B cell (primary cell): ENCODE results near the gene TRAPPC2. TPM values are rescaled to one million over a fixed set of nuclear protein-coding genes. Genes with fewer than 3 reads are reported as not detected.

Experiments used
- ATAC-seq: fragments of 200-7000 bp; cut with Tn5 transposase; one replicate; pipeline ENCODE4 v1.10.0; 2021; ENCODE audit warnings: low read depth, mild to moderate bottlenecking, moderate number of reproducible peaks, moderate library complexity
- CTCF ChIA-PET: fragments of 350-600 bp; sonication (Branson Sonifier 250); formaldehyde crosslinking; loops from one replicate; lab custom pipeline; 2021; ENCODE audit warnings: antibody characterized with exemption, inconsistent platforms; lab: Charles Lee
- POLR2A ChIA-PET: fragments of 350-600 bp; sonication (Branson Sonifier 250); formaldehyde crosslinking; loops from one replicate; lab custom pipeline; 2021; ENCODE audit warnings: antibody characterized with exemption; lab: Charles Lee
- DNase-seq: peaks from one replicate; pipeline ENCODE4 v3.0.0; 2013
- H2AFZ ChIP-seq: 2 replicates; pipeline ENCODE4 v1.6.1; 2012; ENCODE audit warnings: mild to moderate bottlenecking, low read depth, low read length; ENCODE audit not compliant: insufficient read depth, poor library complexity, severe bottlenecking
- H3K27ac ChIP-seq, 2 donors: 1 replicate in 1 of 2; 2 replicates in 1 of 2; pipeline ENCODE4 v1.5.1; 2012 to 2013; ENCODE audit warnings: low read length in 2 of 2, mild to moderate bottlenecking in 2 of 2, moderate library complexity in 1 of 2
- H3K27me3 ChIP-seq, 4 experiments: fragments of 200-600 bp in 1 of 4; sonication (generic) in 1 of 4; replicated peaks in 1 of 4; 1 replicate in 2 of 4; 2 replicates in 2 of 4; pipeline versions ENCODE4 v1.6.1 to v1.7.0; 2013 to 2016; ENCODE audit warnings: low read length in 3 of 4, mild to moderate bottlenecking in 2 of 4, mixed read lengths in 1 of 4, moderate library complexity in 1 of 4; ENCODE audit not compliant: insufficient read depth in 4 of 4, control insufficient read depth in 3 of 4; ENCODE audit errors: control extremely low read depth in 1 of 4
- H3K36me3 ChIP-seq, 2 experiments: replicated peaks in 1 of 2; 1 replicate in 1 of 2; 2 replicates in 1 of 2; pipeline versions ENCODE4 v1.6.1 to v1.7.1; 2013; ENCODE audit warnings: low read length in 1 of 2; ENCODE audit not compliant: insufficient read depth in 2 of 2, control insufficient read depth in 1 of 2; ENCODE audit errors: control extremely low read depth in 1 of 2, extremely low read depth in 1 of 2
- H3K4me1 ChIP-seq, 2 donors: fragments of 200-600 bp in 1 of 2; sonication (generic) in 1 of 2; 1 replicate in 1 of 2; 2 replicates in 1 of 2; pipeline versions ENCODE4 v1.5.1 to v1.6.1; 2013 to 2017; ENCODE audit warnings: low read length in 2 of 2; ENCODE audit not compliant: control insufficient read depth in 2 of 2, insufficient read depth in 2 of 2
- H3K4me2 ChIP-seq: replicated peaks from 2 replicates; pipeline ENCODE3; 2012; ENCODE audit warnings: mild to moderate bottlenecking, low read depth, low read length; ENCODE audit not compliant: poor library complexity, severe bottlenecking
- H3K4me3 ChIP-seq, 5 experiments: fragments of 200-600 bp in 1 of 5; sonication (generic) in 1 of 5; 1 replicate in 3 of 5; 2 replicates in 2 of 5; pipeline versions ENCODE4 v1.5.1 to v1.7.0; 2011 to 2016; ENCODE audit warnings: low read length in 4 of 5, mild to moderate bottlenecking in 4 of 5, low read depth in 2 of 5, control low read depth in 1 of 5, moderate library complexity in 1 of 5; ENCODE audit not compliant: insufficient read depth in 1 of 5; ENCODE audit errors: control extremely low read depth in 1 of 5, extremely low read depth in 1 of 5
- H3K79me2 ChIP-seq: fragments of 200-600 bp; sonication (generic); one replicate; pipeline ENCODE4 v1.6.0; 2016; ENCODE audit warnings: low read length; ENCODE audit not compliant: control insufficient read depth, insufficient read depth
- H3K9ac ChIP-seq: fragments of 200-600 bp; sonication (generic); 2 replicates; pipeline ENCODE4 v1.6.1; 2017; ENCODE audit warnings: mild to moderate bottlenecking, low read length, moderate library complexity
- H3K9me3 ChIP-seq, 3 donors: one replicate each; pipeline versions ENCODE4 v1.6.1 to v1.7.1; 2013; ENCODE audit warnings: low read length in 2 of 3; ENCODE audit not compliant: control insufficient read depth in 2 of 3, insufficient read depth in 1 of 3; ENCODE audit errors: control extremely low read depth in 1 of 3
- H4K20me1 ChIP-seq: 2 replicates; pipeline ENCODE4 v1.6.0; 2012; ENCODE audit warnings: mild to moderate bottlenecking, low read length; ENCODE audit not compliant: insufficient read depth, control insufficient read depth, poor library complexity, severe bottlenecking
- H3K27ac Mint-ChIP-seq: one replicate; pipeline ENCODE4 v1.8.0; 2021; ENCODE audit warnings: mixed read lengths
- H3K27me3 Mint-ChIP-seq: one replicate; pipeline ENCODE4 v1.8.0; 2021; ENCODE audit warnings: mixed read lengths
- H3K4me1 Mint-ChIP-seq: one replicate; pipeline ENCODE4 v1.8.0; 2021; ENCODE audit warnings: mixed read lengths
- H3K4me3 Mint-ChIP-seq: one replicate; pipeline ENCODE4 v1.8.0; 2021; ENCODE audit warnings: mixed read lengths
- H3K9me3 Mint-ChIP-seq: one replicate; pipeline ENCODE4 v1.8.0; 2022; ENCODE audit warnings: mixed read lengths; ENCODE audit not compliant: insufficient read depth
- CTCF ChIP-seq: fragments of 200-600 bp; IDR thresholded peaks from one replicate; pipeline ENCODE4 v1.8.0; 2022; ENCODE audit warnings: antibody characterized with exemption, mild to moderate bottlenecking
- EZH2 ChIP-seq: IDR thresholded peaks from 2 replicates; pipeline ENCODE4 v1.6.1; 2012; ENCODE audit warnings: borderline replicate concordance, low read depth, mild to moderate bottlenecking, moderate library complexity, low read length; ENCODE audit not compliant: insufficient read depth, poor library complexity, severe bottlenecking
- WGBS: methylation state at CpG from one replicate; pipeline ENCODE4 v1.1.5; 2013; ENCODE audit warnings: missing lambda C conversion rate; ENCODE audit not compliant: insufficient coverage; 5-methylcytosine and 5-hydroxymethylcytosine counted together
- intact Hi-C: fragments of 100-400 bp; cut with micrococcal nuclease; formaldehyde crosslinking; loops from one replicate; pipeline ENCODE4 v1.10.0; 2022
- polyA plus RNA-seq: library from polyadenylated mRNA; depleted of rRNA; stranded (reverse); fragments of >200 nt; gene quantifications from 2 replicates; pipeline ENCODE4 v1.2.3, GENCODE V29; 2012
- total RNA-seq, 2 donors: library from RNA; stranded (reverse); fragments of 120-200 nt in 1 of 2; gene quantifications; 1 replicate in 1 of 2; 2 replicates in 1 of 2; pipeline versions ENCODE4 v1.2.3 to v1.2.4, GENCODE V29; 2013 to 2022

TRAPPC2 gene
- total and polyA plus RNA-seq, 2 donors (not counting 1 experiment from before 2014, with no cell fraction given), result 27.0 to 28.0 TPM

- Histone ChIP-seq H3K79me2 (no peaks in the 10 kb centered on the region), H3K9ac (no peak overlapping the region), H3K27ac (no peak overlapping the region), H4K20me1 (no peaks in the 10 kb centered on the region), H3K4me1 (no peaks in the 10 kb centered on the region), H3K9me3 (no peaks in the 10 kb centered on the region), H3K4me3 (no peak overlapping the region), H2AFZ (no peak overlapping the region), H3K4me2 (no peak overlapping the region), H3K36me3 (peaks cover 0 to 3% of the 10 kb centered on the region in 2 experiments), H3K27me3 (no peaks in the 10 kb centered on the region)
- ATAC-seq (no peak), DNase-seq (no peak)
- H3K9me3 Mint-ChIP-seq, result no peaks in the 10 kb centered on the region
- intact Hi-C loops, result no loop called here
- no peak for TF ChIP-seq EZH2
- no peak for TF ChIP-seq CTCF
- no peak overlapping the region for H3K4me3 Mint-ChIP-seq
- ChIA-PET POLR2A (no interaction called here), CTCF (interaction anchor here (1.2 kb wide), 1 partner anchor 105 kb away, joined by 3 read pairs; no protein-coding TSS in a partner anchor)
- H3K27me3 Mint-ChIP-seq, result no peaks in the 10 kb centered on the region
- whole genome bisulfite sequencing, result 87% methylated on average over 6 of the region's 7 CpGs
- H3K27ac Mint-ChIP-seq, result no peak overlapping the region
- H3K4me1 Mint-ChIP-seq, result no peaks in the 10 kb centered on the region
Measured at GRCh38 chrX:13780868-13781427, 46.5 kb upstream of the TRAPPC2 start.

GRCh38 chrX:13778916-13779315, 44.5 kb upstream of the TRAPPC2 start:
- intact Hi-C loops, result no loop called here
- Mint-ChIP-seq H3K4me1 (no peaks in the 10 kb centered on the region), H3K27ac (no peak overlapping the region), H3K27me3 (no peaks in the 10 kb centered on the region), H3K9me3 (no peaks in the 10 kb centered on the region), H3K4me3 (no peak overlapping the region)
- Histone ChIP-seq H2AFZ (no peak overlapping the region), H3K36me3 (peaks cover 0 to 15% of the 10 kb centered on the region in 2 experiments), H3K9me3 (no peaks in the 10 kb centered on the region), H3K79me2 (no peaks in the 10 kb centered on the region), H3K4me1 (no peaks in the 10 kb centered on the region), H3K4me3 (no peak overlapping the region), H3K27me3 (no peaks in the 10 kb centered on the region), H3K4me2 (no peak overlapping the region), H4K20me1 (no peaks in the 10 kb centered on the region), H3K9ac (no peak overlapping the region), H3K27ac (no peak overlapping the region)
- no peak for TF ChIP-seq CTCF
- no peak for TF ChIP-seq EZH2
- CTCF ChIA-PET, result no interaction called here
- POLR2A ChIA-PET, result no interaction called here
- DNase-seq, result no peak
- WGBS, result 20% methylated on average over 1 of the region's 2 CpGs
- no peak for ATAC-seq
